Small intestine (tissue), 7 donors: Measurements from ENCODE around the gene SLC35B2. TPM values are rescaled to one million over a fixed set of nuclear protein-coding genes. Genes with fewer than 3 reads are reported as not detected.

ENCODE experiments used
- DNase-seq, 2 donors: peaks; one replicate each; pipeline versions ENCODE4 v3.0.0 to v3.0.0-alpha.2; 2013
- FAIRE-seq: peaks from 2 replicates; lab custom pipeline; 2012; peaks lifted over from hg19 to GRCh38; lab: Jason Lieb, UNC
- H3K27ac ChIP-seq, 3 donors: one replicate each; pipeline ENCODE4 v1.5.1; 2013; ENCODE audit warnings: low read length in 2 of 3, mild to moderate bottlenecking in 2 of 3, control low read depth in 1 of 3, inconsistent platforms in 1 of 3, low read depth in 1 of 3, moderate library complexity in 1 of 3
- H3K27me3 ChIP-seq, 3 donors: one replicate each; pipeline ENCODE4 v1.6.1; 2013; ENCODE audit warnings: low read length in 3 of 3, inconsistent platforms in 1 of 3; ENCODE audit not compliant: control insufficient read depth in 3 of 3, insufficient read depth in 3 of 3
- H3K36me3 ChIP-seq, 3 donors: one replicate each; pipeline ENCODE4 v1.6.1; 2013; ENCODE audit warnings: low read length in 3 of 3, inconsistent platforms in 1 of 3, low read depth in 1 of 3, mild to moderate bottlenecking in 1 of 3, moderate library complexity in 1 of 3; ENCODE audit not compliant: control insufficient read depth in 3 of 3, insufficient read depth in 2 of 3
- H3K4me1 ChIP-seq, 3 donors: one replicate each; pipeline ENCODE4 v1.6.1; 2013; ENCODE audit warnings: low read length in 2 of 3, inconsistent platforms in 1 of 3, low read depth in 1 of 3, mild to moderate bottlenecking in 1 of 3, moderate library complexity in 1 of 3; ENCODE audit not compliant: control insufficient read depth in 3 of 3, insufficient read depth in 2 of 3
- H3K4me3 ChIP-seq, 3 donors: one replicate each; pipeline ENCODE4 v1.5.1; 2013; ENCODE audit warnings: low read length in 3 of 3, control low read depth in 1 of 3, inconsistent platforms in 1 of 3, low read depth in 1 of 3, mild to moderate bottlenecking in 1 of 3, moderate library complexity in 1 of 3
- H3K9me3 ChIP-seq, 2 donors: one replicate each; pipeline ENCODE4 v1.6.1; 2013; ENCODE audit warnings: low read depth in 1 of 2, low read length in 1 of 2; ENCODE audit not compliant: control insufficient read depth in 2 of 2, insufficient read depth in 1 of 2
- whole genome bisulfite sequencing, 3 donors: extraction: QIAGEN DNeasy Blood & Tissue Kit; methylation state at CpG; one replicate each; pipeline ENCODE4 v1.1.7; 2013; 5-methylcytosine and 5-hydroxymethylcytosine counted together
- polyA plus RNA-seq, 4 donors: library from polyadenylated mRNA; stranded (reverse) in 3 of 4; unstranded in 1 of 4; fragments of 200-250 nt in 3 of 4; fragments of 120-200 nt in 1 of 4; gene quantifications; one replicate each; pipeline versions ENCODE4 v1.2.1 to v1.2.3, GENCODE V29; 2013
- donor health status: healthy with polysubstance abuse.
- donor health status: control.
- donor health status: control.
- donor health status: Bipolar disorder and iron deficiency.
- donor health status: healthy.

SLC35B2 gene
- polyA plus RNA-seq, 4 donors = 6.5 to 41.7 (median 22.3) TPM

DNA sequence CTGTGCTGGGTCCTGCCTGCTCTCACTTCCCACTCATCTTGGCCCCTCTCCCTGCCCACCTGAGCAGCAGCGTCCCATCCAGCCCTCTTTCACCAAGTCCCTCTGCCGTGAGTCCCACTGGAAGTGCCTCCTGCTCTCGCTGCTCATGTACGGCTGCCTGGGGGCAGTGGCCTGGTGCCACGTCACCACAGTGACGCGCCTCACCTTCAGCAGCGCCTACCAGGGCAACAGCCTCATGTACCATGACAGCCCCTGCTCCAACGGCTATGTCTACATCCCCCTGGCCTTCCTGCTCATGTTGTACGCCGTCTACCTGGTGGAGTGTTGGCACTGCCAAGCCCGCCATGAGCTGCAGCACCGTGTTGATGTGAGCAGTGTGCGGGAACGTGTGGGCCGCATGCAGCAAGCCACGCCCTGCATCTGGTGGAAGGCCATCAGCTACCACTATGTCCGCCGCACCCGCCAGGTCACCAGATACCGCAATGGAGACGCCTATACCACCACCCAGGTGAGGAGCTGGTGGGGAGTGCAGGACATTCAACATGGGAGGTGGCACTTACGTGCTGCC, 15.8 kb upstream of the SLC35B2 start:
- FAIRE-seq = no peak
- H3K27ac ChIP-seq = no peak overlapping the region
- no peak overlapping the region for H3K4me3 ChIP-seq
- DNase-seq = no peak
- H3K9me3 ChIP-seq = peaks cover 0 to 2% of the 10 kb centered on the region in 2 donors
- peaks cover 23 to 88% (median 39%) of the 10 kb centered on the region in 3 donors for H3K27me3 ChIP-seq
- H3K4me1 ChIP-seq = no peaks in the 10 kb centered on the region
- H3K36me3 ChIP-seq = no peaks in the 10 kb centered on the region
- WGBS, 3 donors = 78 to 87% (median 79%) methylated on average over 23 of the region's 23 CpGs

DNA sequence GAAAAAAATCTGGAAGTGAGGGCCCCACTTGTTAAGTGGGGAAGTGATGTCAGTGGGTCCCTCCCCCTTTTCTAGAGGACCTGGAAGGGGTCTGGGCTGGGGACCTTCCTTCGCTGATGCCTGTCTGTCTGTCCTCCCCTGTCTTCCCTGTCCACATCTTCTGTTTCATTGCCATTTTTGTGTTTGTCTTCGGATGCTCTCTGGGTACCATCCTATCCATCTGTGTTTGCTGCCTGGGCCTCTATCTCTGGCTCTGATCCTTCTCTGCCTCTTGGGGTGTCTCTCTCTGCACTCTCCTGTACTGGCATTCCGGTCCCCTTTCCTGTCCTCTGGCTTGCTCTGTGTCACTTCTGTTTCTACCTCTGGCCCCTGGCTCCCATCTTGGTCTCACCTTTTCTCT, 15.2 kb upstream of the SLC35B2 start:
- no peak overlapping the region for H3K27ac ChIP-seq
- H3K9me3 ChIP-seq = peaks cover 0 to 2% of the 10 kb centered on the region in 2 donors
- H3K36me3 ChIP-seq = no peaks in the 10 kb centered on the region
- FAIRE-seq (no peak), DNase-seq (no peak)
- H3K27me3 ChIP-seq = peaks cover 23 to 82% (median 34%) of the 10 kb centered on the region in 3 donors
- H3K4me3 ChIP-seq = no peak overlapping the region
- H3K4me1 ChIP-seq = no peaks in the 10 kb centered on the region
- WGBS, 3 donors = 68 to 85% (median 82%) methylated on average over 3 of the region's 3 CpGs

GRCh38 chr6:44271914-44272313, 14.6 kb upstream of the SLC35B2 start:
- H3K27ac ChIP-seq = no peak overlapping the region
- no peaks in the 10 kb centered on the region for H3K4me1 ChIP-seq
- WGBS, 3 donors = 64 to 71% (median 70%) methylated on average over 3 of the region's 3 CpGs
- H3K9me3 ChIP-seq = peaks cover 0 to 2% of the 10 kb centered on the region in 2 donors
- FAIRE-seq = no peak
- no peak for DNase-seq
- no peaks in the 10 kb centered on the region for H3K36me3 ChIP-seq
- no peak overlapping the region for H3K4me3 ChIP-seq
- peaks cover 23 to 76% (median 32%) of the 10 kb centered on the region in 3 donors for H3K27me3 ChIP-seq

DNA sequence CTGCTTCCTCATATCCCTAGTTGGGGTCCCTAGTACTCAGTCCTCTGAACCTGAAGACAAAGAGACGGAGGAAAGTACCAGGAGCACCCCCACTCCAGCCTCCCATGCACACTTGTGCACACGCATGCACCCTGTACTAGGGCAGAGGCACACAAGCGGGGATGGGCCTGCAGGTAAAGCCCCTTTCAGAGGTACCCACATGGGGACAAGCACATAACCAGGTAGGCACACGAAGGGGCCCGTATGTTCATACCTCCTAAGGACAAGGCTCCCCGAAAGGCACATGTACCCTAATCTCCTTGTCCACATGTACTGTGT, 14.0 kb upstream of the SLC35B2 start:
- H3K4me1 ChIP-seq = no peaks in the 10 kb centered on the region
- H3K27ac ChIP-seq = no peak overlapping the region
- WGBS, 3 donors = 61 to 85% (median 78%) methylated on average over 6 of the region's 6 CpGs
- H3K27me3 ChIP-seq = peaks cover 18 to 71% (median 27%) of the 10 kb centered on the region in 3 donors
- no peak overlapping the region for H3K4me3 ChIP-seq
- FAIRE-seq = no peak
- H3K9me3 ChIP-seq = peaks cover 0 to 2% of the 10 kb centered on the region in 2 donors
- no peak for DNase-seq
- H3K36me3 ChIP-seq = no peaks in the 10 kb centered on the region

- H3K36me3 ChIP-seq = no peaks in the 10 kb centered on the region
- no peak overlapping the region for H3K27ac ChIP-seq
- FAIRE-seq (no peak), DNase-seq (peak in 1 of 2 donors; percentile 24)
- no peaks in the 10 kb centered on the region for H3K4me1 ChIP-seq
- WGBS, 3 donors = 2 to 4% (median 3%) methylated on average over 25 to 85 of the region's 90 CpGs
- peak overlapping the region in 1 of 3 donors; percentile 39 for H3K4me3 ChIP-seq
- H3K9me3 ChIP-seq = peaks cover 0 to 2% of the 10 kb centered on the region in 2 donors
- peaks cover 17 to 68% (median 27%) of the 10 kb centered on the region in 3 donors for H3K27me3 ChIP-seq
These were observed 13.4 kb upstream of the SLC35B2 start for GRCh38 chr6:44270526-44271405.

DNA sequence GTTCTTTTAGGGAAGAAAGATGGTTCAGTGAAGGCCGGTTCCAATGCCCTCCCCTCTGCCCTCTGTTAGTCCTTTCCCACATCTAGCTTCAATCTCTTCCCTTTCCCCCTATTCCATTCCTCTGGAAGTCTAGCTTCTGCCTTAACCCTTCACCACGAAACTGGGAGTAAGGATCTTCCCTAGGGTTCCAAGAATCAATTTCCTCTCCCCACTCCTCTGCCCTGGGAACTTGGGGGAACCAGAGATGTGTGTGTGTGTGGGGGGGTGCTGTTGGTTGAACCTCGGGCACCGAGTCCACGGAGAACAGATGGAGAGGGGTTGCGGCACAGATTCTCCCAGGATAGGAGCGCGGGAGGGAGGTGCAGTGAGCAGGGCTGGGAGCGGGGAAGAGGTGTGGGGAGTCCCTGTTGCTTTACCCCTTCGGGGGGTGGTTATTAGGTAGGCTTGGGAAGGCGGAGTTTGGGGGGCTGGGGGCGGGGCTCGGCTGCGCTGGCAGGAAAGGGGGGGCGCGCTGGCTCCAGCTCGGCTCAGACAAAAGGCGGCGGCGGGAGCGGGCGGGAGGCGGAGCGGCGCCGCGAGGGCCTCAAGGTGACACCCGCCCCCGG, 12.7 kb upstream of the SLC35B2 start, which contains the start of gene TMEM151B:
Gene TMEM151B (plus strand): TSS at position 530 of the 605 bp plus-strand sequence. CDS start 293 bp downstream, outside the sequence.
- Histone ChIP-seq H3K36me3 (no peaks in the 10 kb centered on the region), H3K27me3 (peaks cover 12 to 61% (median 22%) of the 10 kb centered on the region in 3 donors), H3K27ac (no peak within 1 kb of the TSS), H3K4me1 (no peaks in the 10 kb centered on the region), H3K9me3 (peaks cover 0 to 2% of the 10 kb centered on the region in 2 donors), H3K4me3 (peak within 1 kb of the TSS in 1 of 3 donors; percentile 39)
- FAIRE-seq (no peak), DNase-seq (no peak)
- 16 to 40% (median 18%) methylated on average over 12 to 27 of the region's 29 CpGs for WGBS, 3 donors

GRCh38 chr6:44269178-44269920, 12.0 kb upstream of the SLC35B2 start:
- Histone ChIP-seq H3K27me3 (peaks cover 11 to 56% (median 22%) of the 10 kb centered on the region in 3 donors), H3K27ac (no peak overlapping the region), H3K36me3 (no peaks in the 10 kb centered on the region), H3K4me1 (peaks cover 0 to 4% (median 2%) of the 10 kb centered on the region in 3 donors), H3K4me3 (no peak overlapping the region), H3K9me3 (peaks cover 0 to 2% of the 10 kb centered on the region in 2 donors)
- WGBS, 3 donors = 40 to 74% (median 71%) methylated on average over 1 of the region's 1 CpG
- FAIRE-seq = no peak
- DNase-seq = no peak
